GM12874 (cell line): ENCODE results near the gene AHRR.

Source experiments
- TF ChIP-seq, protein P1 (sequence below): IDR thresholded peaks from 2 replicates; pipeline ENCODE4 v1.5.1; 2011; ENCODE audit warnings: low read depth, mild to moderate bottlenecking, control low read depth, low read length, moderate library complexity; ENCODE audit not compliant: insufficient read depth

AHRR gene

DNA sequence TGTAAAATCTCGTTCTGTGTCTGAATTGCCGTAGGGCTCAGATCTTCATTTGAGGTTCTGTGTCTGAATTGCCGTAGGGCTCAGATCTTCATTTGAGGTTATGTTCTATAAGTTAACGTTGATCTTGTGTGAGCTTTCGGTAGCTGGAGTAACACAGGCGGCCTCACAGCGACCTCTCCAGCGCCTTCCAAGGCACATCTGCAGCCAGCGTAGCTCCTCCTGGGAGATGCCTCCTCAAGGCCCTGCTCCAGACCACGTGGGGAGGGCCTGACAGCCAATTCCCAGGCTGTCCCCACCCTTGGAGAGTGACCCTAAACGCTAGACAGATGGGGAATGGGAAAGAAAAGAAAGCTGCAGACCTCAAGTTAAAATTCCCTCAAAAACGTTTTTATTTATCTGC, 8.7 kb upstream of the AHRR start:
- TF ChIP-seq, protein P1, sequence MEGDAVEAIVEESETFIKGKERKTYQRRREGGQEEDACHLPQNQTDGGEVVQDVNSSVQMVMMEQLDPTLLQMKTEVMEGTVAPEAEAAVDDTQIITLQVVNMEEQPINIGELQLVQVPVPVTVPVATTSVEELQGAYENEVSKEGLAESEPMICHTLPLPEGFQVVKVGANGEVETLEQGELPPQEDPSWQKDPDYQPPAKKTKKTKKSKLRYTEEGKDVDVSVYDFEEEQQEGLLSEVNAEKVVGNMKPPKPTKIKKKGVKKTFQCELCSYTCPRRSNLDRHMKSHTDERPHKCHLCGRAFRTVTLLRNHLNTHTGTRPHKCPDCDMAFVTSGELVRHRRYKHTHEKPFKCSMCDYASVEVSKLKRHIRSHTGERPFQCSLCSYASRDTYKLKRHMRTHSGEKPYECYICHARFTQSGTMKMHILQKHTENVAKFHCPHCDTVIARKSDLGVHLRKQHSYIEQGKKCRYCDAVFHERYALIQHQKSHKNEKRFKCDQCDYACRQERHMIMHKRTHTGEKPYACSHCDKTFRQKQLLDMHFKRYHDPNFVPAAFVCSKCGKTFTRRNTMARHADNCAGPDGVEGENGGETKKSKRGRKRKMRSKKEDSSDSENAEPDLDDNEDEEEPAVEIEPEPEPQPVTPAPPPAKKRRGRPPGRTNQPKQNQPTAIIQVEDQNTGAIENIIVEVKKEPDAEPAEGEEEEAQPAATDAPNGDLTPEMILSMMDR = no peak

GRCh38 chr5:313265-313664, 8.2 kb upstream of the AHRR start:
- TF ChIP-seq, protein P1 = no peak

- TF ChIP-seq, protein P1 = no peak
Measured at GRCh38 chr5:313806-314376, 7.6 kb upstream of the AHRR start.

DNA sequence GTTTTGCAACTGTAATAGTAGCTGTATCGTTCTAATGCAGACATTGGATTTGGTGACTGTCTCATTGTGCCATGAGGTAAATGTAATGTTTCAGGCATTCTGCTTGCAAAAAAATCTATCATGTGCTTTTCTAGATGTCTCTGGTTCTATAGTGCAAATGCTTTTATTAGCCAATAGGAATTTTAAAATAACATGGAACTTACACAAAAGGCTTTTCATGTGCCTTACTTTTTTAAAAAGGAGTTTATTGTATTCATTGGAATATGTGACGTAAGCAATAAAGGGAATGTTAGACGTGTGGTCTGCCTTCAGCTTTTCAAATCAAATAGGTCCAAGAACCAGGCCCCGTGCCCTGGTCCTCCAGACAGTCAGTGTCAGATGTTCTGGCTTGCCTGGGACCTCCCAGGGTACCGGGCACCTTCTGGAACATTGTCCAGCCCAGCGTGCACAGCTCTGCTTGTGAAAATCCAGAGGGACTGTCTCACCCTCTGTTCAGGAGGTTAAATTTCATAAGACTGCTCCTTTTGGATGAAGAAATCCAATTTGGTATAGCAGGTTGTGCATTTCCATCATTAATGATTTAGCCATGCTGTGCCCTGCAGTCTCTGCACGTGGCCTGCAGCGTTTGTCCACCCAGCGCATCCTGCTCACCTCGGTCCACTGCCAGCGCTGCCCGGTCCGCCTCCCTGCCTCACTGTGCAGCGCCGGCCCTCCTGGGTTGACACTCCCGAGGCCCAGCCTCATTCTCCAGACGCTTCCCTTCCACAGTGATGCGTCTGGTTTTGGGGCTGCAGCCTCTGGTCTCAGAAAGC, 6.6 kb upstream of the AHRR start:
- TF ChIP-seq, protein P1 = no peak

- TF ChIP-seq, protein P1 = no peak
Measured at GRCh38 chr5:315488-316209, 5.9 kb upstream of the AHRR start.

DNA sequence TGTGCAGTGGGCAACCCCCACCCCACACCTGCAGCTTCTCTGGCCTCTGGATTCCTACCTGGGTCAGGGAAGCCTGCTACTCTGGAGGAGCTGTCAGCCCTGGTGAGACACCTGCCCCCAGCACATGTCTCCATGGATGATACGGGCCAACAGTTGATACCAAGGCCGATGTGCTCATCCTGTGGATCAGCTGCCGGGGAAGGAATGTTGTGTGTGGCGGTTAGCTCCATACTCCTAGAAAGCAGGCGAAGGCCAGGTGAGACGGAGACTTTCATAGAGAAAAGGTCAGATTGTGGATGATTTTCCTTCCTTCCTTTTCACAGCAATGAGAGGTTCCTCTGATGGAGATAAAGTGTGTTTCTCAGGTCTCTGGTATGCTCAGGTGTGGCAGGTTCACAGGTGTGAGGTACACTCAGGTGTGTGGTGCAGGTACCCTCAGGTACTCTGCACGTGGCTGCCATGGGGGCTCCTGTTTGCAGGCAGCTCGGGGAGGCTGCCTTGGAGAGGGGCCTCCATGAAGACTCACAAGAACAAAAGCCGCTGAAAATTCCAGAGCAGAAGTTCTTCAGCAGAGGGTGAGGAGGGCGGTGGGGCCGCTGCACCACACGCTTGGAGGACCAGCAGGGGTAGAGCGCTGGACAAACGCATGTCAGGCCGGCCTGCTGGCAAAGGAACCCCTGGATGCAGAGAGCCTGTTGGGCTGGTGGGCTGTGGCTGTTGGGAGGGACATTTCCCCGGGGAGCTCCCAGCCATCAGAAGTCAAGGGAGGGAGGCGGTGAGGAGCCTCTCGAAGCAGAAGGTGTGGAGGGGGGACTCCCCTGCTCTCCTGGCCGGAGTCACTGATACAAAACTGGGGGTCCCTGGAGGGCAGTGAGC, 5.1 kb upstream of the AHRR start:
- TF ChIP-seq, protein P1 = no peak
